ENCODE results near the gene FBXO48. TPM values are rescaled to one million over a fixed set of nuclear protein-coding genes. Genes with fewer than 3 reads are reported as not detected.

Gene FBXO48
- total RNA-seq (2022; extraction: Qiagen RNA extraction) = 0.39 to 0.61 TPM (median 0.55 TPM) in 5 replicates

GRCh38 chr2:68467077-68467960, at the start of gene FBXO48, which contains the start of gene APLF:
TSS of gene FBXO48 (minus strand) at chr2:68467294. CDS start at chr2:68465145, 2,149 bp downstream.
TSS of gene APLF (plus strand) at chr2:68467585. CDS start at chr2:68467732, 147 bp downstream.

Other genes with a start within 250 kb of the FBXO48 start
- gene PPP3R1, start 214.8 kb downstream of the FBXO48 start, total RNA-seq (2022; extraction: Qiagen RNA extraction) = 51.7 to 74.8 TPM (median 58.7 TPM) in 5 replicates
- 1.5 to 2.3 TPM (median 2.1 TPM) in 5 replicates for gene CNRIP1, start 147.3 kb downstream of the FBXO48 start, total RNA-seq (2022; extraction: Qiagen RNA extraction)
- not detected in 5 replicates for gene PLEK, start 102.0 kb downstream of the FBXO48 start, total RNA-seq (2022; extraction: Qiagen RNA extraction)
- 0.64 to 0.87 TPM (median 0.80 TPM) in 5 replicates for gene APLF, start 291 bp upstream of the FBXO48 start, total RNA-seq (2022; extraction: Qiagen RNA extraction)
- not detected in 5 replicates for gene PROKR1, start 176.3 kb upstream of the FBXO48 start, total RNA-seq (2022; extraction: Qiagen RNA extraction)

Data from A549 treated with Mapracorat at 1 μM for 4 hours (cell line).